WTC11 (cell line): ENCODE data around the gene SLC5A9. TPM values are rescaled to one million over a fixed set of nuclear protein-coding genes. Genes with fewer than 3 reads are reported as not detected.
A peak's percentile ranks its signal among the peaks of the same experiment; 100 is the strongest.

Experiments used
- ATAC-seq: fragments of 200-7000 bp; cut with Tn5 transposase; 2 replicates; pipeline ENCODE4 v1.10.0; 2021; ENCODE audit warnings: mild to moderate bottlenecking, moderate library complexity
- Bru-seq: library from RNA; stranded (reverse); fragments of 400-500 nt; gene quantifications from one replicate; lab custom pipeline; 2021; lab: Mats Ljungman, UMichigan
- CTCF ChIA-PET: fragments of 300-600 bp; sonication (Branson Sonifier 250); formaldehyde crosslinking; loops from one replicate; lab custom pipeline; 2021; ENCODE audit warnings: antibody characterized with exemption; lab: Charles Lee
- POLR2A ChIA-PET: fragments of 350-600 bp; sonication (Branson Sonifier 250); formaldehyde crosslinking; loops from one replicate; lab custom pipeline; 2021; ENCODE audit warnings: antibody characterized with exemption; lab: Charles Lee
- DNase-seq: peaks from one replicate; pipeline ENCODE4 v3.0.0; 2021; ENCODE audit warnings: low spot score
- H3K27ac Mint-ChIP-seq: 2 replicates; pipeline ENCODE4 v1.8.0; 2021; ENCODE audit warnings: mixed read lengths
- H3K27me3 Mint-ChIP-seq: 2 replicates; pipeline ENCODE4 v1.8.0; 2021; ENCODE audit warnings: low read depth, mild to moderate bottlenecking, moderate library complexity, mixed read lengths
- H3K36me3 Mint-ChIP-seq: 2 replicates; pipeline ENCODE4 v1.8.0; 2021; ENCODE audit warnings: mixed read lengths
- H3K4me1 Mint-ChIP-seq: 2 replicates; pipeline ENCODE4 v1.8.0; 2022; ENCODE audit warnings: mixed read lengths
- H3K4me3 Mint-ChIP-seq: 2 replicates; pipeline ENCODE4 v1.8.0; 2021; ENCODE audit warnings: mild to moderate bottlenecking, moderate library complexity, mixed read lengths
- H3K9me3 Mint-ChIP-seq: 2 replicates; pipeline ENCODE4 v1.8.0; 2021; ENCODE audit warnings: mixed read lengths
- ATF2 ChIP-seq: sonication (generic); formaldehyde crosslinking; IDR thresholded peaks from 2 replicates; pipeline ENCODE4 v1.8.1; 2022; ENCODE audit warnings: low read depth, missing genetic modification reagents, borderline replicate concordance
- CTCF ChIP-seq: fragments of 200-600 bp; IDR thresholded peaks from 2 replicates; pipeline ENCODE4 v1.8.0; 2022; ENCODE audit warnings: antibody characterized with exemption
- ETV6 ChIP-seq: sonication (generic); formaldehyde crosslinking; IDR thresholded peaks from 2 replicates; pipeline ENCODE4 v1.8.1; 2022; ENCODE audit warnings: mild to moderate bottlenecking, missing genetic modification reagents
- FOXK1 ChIP-seq: sonication (generic); formaldehyde crosslinking; IDR thresholded peaks from 2 replicates; pipeline ENCODE4 v1.8.0; 2022; ENCODE audit warnings: mild to moderate bottlenecking, moderate library complexity, missing genetic modification reagents
- FOXP1 ChIP-seq: sonication (generic); formaldehyde crosslinking; IDR thresholded peaks from 2 replicates; pipeline ENCODE4 v1.8.0; 2022; ENCODE audit warnings: missing genetic modification reagents, mild to moderate bottlenecking, moderate library complexity, borderline replicate concordance
- GABPB1 ChIP-seq: sonication (generic); formaldehyde crosslinking; IDR thresholded peaks from 2 replicates; pipeline ENCODE4 v1.8.1; 2023; ENCODE audit warnings: mild to moderate bottlenecking, missing genetic modification reagents
- MXD4 ChIP-seq: fragments of 250-450 bp; sonication (Bioruptor Pico); IDR thresholded peaks from 2 replicates; pipeline ENCODE4 v1.8.0; 2021; ENCODE audit warnings: mild to moderate bottlenecking, moderate library complexity, borderline replicate concordance
- RORB ChIP-seq: fragments of 250-450 bp; sonication (Bioruptor Pico); IDR thresholded peaks from 2 replicates; pipeline ENCODE4 v1.9.0; 2021; ENCODE audit warnings: mild to moderate bottlenecking
- SP1 ChIP-seq: sonication (generic); formaldehyde crosslinking; conservative IDR thresholded peaks from 2 replicates; pipeline ENCODE4 v1.8.1; 2022; ENCODE audit warnings: missing genetic modification reagents
- ZNF281 ChIP-seq: sonication (generic); formaldehyde crosslinking; IDR thresholded peaks from 2 replicates; pipeline ENCODE4 v1.8.0; 2023; ENCODE audit warnings: mild to moderate bottlenecking, missing genetic modification reagents
- ZNF396 ChIP-seq: fragments of 250-450 bp; sonication (Bioruptor Pico); IDR thresholded peaks from 2 replicates; pipeline ENCODE4 v1.8.0; 2021; ENCODE audit warnings: mild to moderate bottlenecking, moderate library complexity, borderline replicate concordance
- long read RNA-seq, 3 experiments: library from RNA in 1 of 3; library from capped mRNA in 1 of 3; library from polyadenylated mRNA in 1 of 3; unstranded in 2 of 3; stranded (forward) in 1 of 3; transcript quantifications; one replicate each; pipeline ENCODE4 v2.0.0, GENCODE V29; 2021
- total RNA-seq: library from RNA; stranded (reverse); gene quantifications from 3 replicates; pipeline ENCODE4 v1.2.3, GENCODE V29; 2021
- TF ChIP-seq, protein P1 (sequence below): sonication (generic); formaldehyde crosslinking; IDR thresholded peaks from 2 replicates; pipeline ENCODE4 v1.8.1; 2022; ENCODE audit warnings: missing genetic modification reagents, borderline replicate concordance
- TF ChIP-seq, protein P2 (sequence below): fragments of 250-450 bp; sonication (Bioruptor Pico); IDR thresholded peaks from 2 replicates; pipeline ENCODE4 v1.9.0; 2021; ENCODE audit warnings: mild to moderate bottlenecking

Gene SLC5A9
- total RNA-seq (0.22 to 0.64 TPM (median 0.27 TPM) in 3 replicates), Bru-seq, nascent RNA (percentile 7 among the genes with signal in this experiment)
- long read RNA-seq, experiment 1 = 0 reads
- long read RNA-seq, experiment 2 = 0 reads
- long read RNA-seq, experiment 3 = 0 reads

- no peaks in the 10 kb centered on the region for H3K36me3 Mint-ChIP-seq
- CTCF ChIA-PET = no interaction called here
- no peak for ATAC-seq
Measured at GRCh38 chr1:48222501-48223242, at the start of gene SLC5A9. SLC5A9 (plus strand) TSS chr1:48222716; CDS start chr1:48222737, 21 bp downstream.

GRCh38 chr1:48175116-48175515 lies 47.4 kb upstream of the SLC5A9 start:
- Mint-ChIP-seq H3K4me3 (no peak overlapping the region), H3K36me3 (peaks cover 17% of the 10 kb centered on the region)

More at GRCh38 chr1:48222501-48223242, at the start of gene SLC5A9:
- no peak within 1 kb of the TSS for H3K27ac Mint-ChIP-seq
- peaks cover 4% of the 10 kb centered on the region for H3K4me1 Mint-ChIP-seq
- H3K4me3 Mint-ChIP-seq = no peak within 1 kb of the TSS
- no peak for TF ChIP-seq ZNF281 (CRISPR knock-in tag)
- peak; percentile 36; the same call in 1 of the 2 replicates for TF ChIP-seq GABPB1 (CRISPR knock-in tag)
- no peaks in the 10 kb centered on the region for H3K27me3 Mint-ChIP-seq
- no peak for DNase-seq
- POLR2A ChIA-PET = no interaction called here
- H3K9me3 Mint-ChIP-seq = no peaks in the 10 kb centered on the region

More at GRCh38 chr1:48175116-48175515, 47.4 kb upstream of the SLC5A9 start:
- H3K4me1 Mint-ChIP-seq = peaks cover 4% of the 10 kb centered on the region; the same call in 1 of the 2 replicates
- ChIA-PET POLR2A (no interaction called here), CTCF (no interaction called here)
- peaks cover 28% of the 10 kb centered on the region for H3K27me3 Mint-ChIP-seq
- no peak for DNase-seq
- TF ChIP-seq FOXP1 (CRISPR knock-in tag) (no peak), ETV6 (CRISPR knock-in tag) (no peak), ATF2 (no peak), CTCF (no peak), ZNF396 (CRISPR knock-in tag) (no peak), SP1 (no peak), FOXK1 (CRISPR knock-in tag) (no peak), RORB (CRISPR knock-in tag) (no peak), MXD4 (no peak)
- TF ChIP-seq, protein P1, sequence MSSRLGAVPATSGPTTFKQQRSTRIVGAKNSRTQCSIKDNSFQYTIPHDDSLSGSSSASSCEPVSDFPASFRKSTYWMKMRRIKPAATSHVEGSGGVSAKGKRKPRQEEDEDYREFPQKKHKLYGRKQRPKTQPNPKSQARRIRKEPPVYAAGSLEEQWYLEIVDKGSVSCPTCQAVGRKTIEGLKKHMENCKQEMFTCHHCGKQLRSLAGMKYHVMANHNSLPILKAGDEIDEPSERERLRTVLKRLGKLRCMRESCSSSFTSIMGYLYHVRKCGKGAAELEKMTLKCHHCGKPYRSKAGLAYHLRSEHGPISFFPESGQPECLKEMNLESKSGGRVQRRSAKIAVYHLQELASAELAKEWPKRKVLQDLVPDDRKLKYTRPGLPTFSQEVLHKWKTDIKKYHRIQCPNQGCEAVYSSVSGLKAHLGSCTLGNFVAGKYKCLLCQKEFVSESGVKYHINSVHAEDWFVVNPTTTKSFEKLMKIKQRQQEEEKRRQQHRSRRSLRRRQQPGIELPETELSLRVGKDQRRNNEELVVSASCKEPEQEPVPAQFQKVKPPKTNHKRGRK = no peak
- TF ChIP-seq, protein P2, sequence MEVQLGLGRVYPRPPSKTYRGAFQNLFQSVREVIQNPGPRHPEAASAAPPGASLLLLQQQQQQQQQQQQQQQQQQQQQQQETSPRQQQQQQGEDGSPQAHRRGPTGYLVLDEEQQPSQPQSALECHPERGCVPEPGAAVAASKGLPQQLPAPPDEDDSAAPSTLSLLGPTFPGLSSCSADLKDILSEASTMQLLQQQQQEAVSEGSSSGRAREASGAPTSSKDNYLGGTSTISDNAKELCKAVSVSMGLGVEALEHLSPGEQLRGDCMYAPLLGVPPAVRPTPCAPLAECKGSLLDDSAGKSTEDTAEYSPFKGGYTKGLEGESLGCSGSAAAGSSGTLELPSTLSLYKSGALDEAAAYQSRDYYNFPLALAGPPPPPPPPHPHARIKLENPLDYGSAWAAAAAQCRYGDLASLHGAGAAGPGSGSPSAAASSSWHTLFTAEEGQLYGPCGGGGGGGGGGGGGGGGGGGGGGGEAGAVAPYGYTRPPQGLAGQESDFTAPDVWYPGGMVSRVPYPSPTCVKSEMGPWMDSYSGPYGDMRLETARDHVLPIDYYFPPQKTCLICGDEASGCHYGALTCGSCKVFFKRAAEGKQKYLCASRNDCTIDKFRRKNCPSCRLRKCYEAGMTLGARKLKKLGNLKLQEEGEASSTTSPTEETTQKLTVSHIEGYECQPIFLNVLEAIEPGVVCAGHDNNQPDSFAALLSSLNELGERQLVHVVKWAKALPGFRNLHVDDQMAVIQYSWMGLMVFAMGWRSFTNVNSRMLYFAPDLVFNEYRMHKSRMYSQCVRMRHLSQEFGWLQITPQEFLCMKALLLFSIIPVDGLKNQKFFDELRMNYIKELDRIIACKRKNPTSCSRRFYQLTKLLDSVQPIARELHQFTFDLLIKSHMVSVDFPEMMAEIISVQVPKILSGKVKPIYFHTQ (CRISPR knock-in tag) = no peak
- no peak for ATAC-seq
- H3K27ac Mint-ChIP-seq = no peak overlapping the region
- H3K9me3 Mint-ChIP-seq = peaks cover 36% of the 10 kb centered on the region
